Smooth muscle cell of the brain vasculature (primary cell): ENCODE measurements around the gene RASL10B.
A peak's percentile ranks its signal among the peaks of the same experiment; 100 is the strongest.

Experiments
- DNase-seq: peaks from one replicate; pipeline ENCODE4 v3.0.0-alpha.2; 2012; ENCODE audit warnings: low read depth, low spot score

The RASL10B gene

GRCh38 chr17:35717475-35717874 is 14.0 kb upstream of the RASL10B start:
- DNase-seq, result no peak

GRCh38 chr17:35723735-35724134 is 7.7 kb upstream of the RASL10B start:
- no peak for DNase-seq

- no peak for DNase-seq
Observed at GRCh38 chr17:35725058-35725457, 6.4 kb upstream of the RASL10B start.

GRCh38 chr17:35725802-35726126 is 5.7 kb upstream of the RASL10B start:
- DNase-seq, result no peak

GRCh38 chr17:35726127-35726952 is 5.1 kb upstream of the RASL10B start:
- DNase-seq, result peak; percentile 90

GRCh38 chr17:35726953-35727460 is 4.4 kb upstream of the RASL10B start:
- DNase-seq, result no peak

GRCh38 chr17:35727635-35728034 is 3.8 kb upstream of the RASL10B start:
- no peak for DNase-seq

- DNase-seq, result no peak
Observed at GRCh38 chr17:35728551-35728950, 2.9 kb upstream of the RASL10B start.

- no peak for DNase-seq
Observed at GRCh38 chr17:35729405-35729833, 2.0 kb upstream of the RASL10B start.

- DNase-seq, result no peak
Observed at GRCh38 chr17:35730400-35731005, 936 bp upstream of the RASL10B start.

GRCh38 chr17:35731917-35732805 is 722 bp downstream of the RASL10B start:
- DNase-seq, result no peak

- no peak for DNase-seq
Observed at GRCh38 chr17:35732806-35733136, 1.3 kb downstream of the RASL10B start.

GRCh38 chr17:35733366-35733765 is 1.9 kb downstream of the RASL10B start:
- DNase-seq, result no peak

- DNase-seq, result no peak
Observed at GRCh38 chr17:35734396-35734795, 3.0 kb downstream of the RASL10B start.

GRCh38 chr17:35735036-35735805 is 3.8 kb downstream of the RASL10B start:
- no peak for DNase-seq

- DNase-seq, result no peak
Observed at GRCh38 chr17:35736236-35736635, 4.8 kb downstream of the RASL10B start.

GRCh38 chr17:35738519-35739133 is 7.2 kb downstream of the RASL10B start:
- no peak for DNase-seq

GRCh38 chr17:35740216-35740615 is 8.8 kb downstream of the RASL10B start:
- DNase-seq, result no peak

GRCh38 chr17:35740997-35741931 is 9.8 kb downstream of the RASL10B start:
- no peak for DNase-seq

- no peak for DNase-seq
Observed at GRCh38 chr17:35742496-35742895, 11.1 kb downstream of the RASL10B start.
